PFSK-1 (cell line): ENCODE results near the gene HEXB.

ENCODE experiments used
- FOXP2 ChIP-seq: optimal IDR thresholded peaks from 2 replicates; pipeline ENCODE3; 2011; ENCODE audit warnings: borderline replicate concordance, control low read depth, inconsistent platforms; ENCODE audit not compliant: insufficient read depth; ENCODE audit errors: extremely low read length, extremely low read depth
- TAF1 ChIP-seq: IDR thresholded peaks from 2 replicates; pipeline ENCODE4 v1.6.1; 2012; ENCODE audit warnings: low read length, control low read depth, borderline replicate concordance; ENCODE audit not compliant: insufficient read depth
- TF ChIP-seq, protein P1 (sequence below), 2 experiments: IDR thresholded peaks; 2 replicates each; pipeline versions ENCODE4 v1.6.1 to v1.8.0; 2011 to 2012; ENCODE audit warnings: low read depth in 2 of 2, low read length in 2 of 2, control low read depth in 1 of 2, inconsistent platforms in 1 of 2, mild to moderate bottlenecking in 1 of 2, moderate library complexity in 1 of 2; ENCODE audit not compliant: insufficient read depth in 1 of 2

DNA sequence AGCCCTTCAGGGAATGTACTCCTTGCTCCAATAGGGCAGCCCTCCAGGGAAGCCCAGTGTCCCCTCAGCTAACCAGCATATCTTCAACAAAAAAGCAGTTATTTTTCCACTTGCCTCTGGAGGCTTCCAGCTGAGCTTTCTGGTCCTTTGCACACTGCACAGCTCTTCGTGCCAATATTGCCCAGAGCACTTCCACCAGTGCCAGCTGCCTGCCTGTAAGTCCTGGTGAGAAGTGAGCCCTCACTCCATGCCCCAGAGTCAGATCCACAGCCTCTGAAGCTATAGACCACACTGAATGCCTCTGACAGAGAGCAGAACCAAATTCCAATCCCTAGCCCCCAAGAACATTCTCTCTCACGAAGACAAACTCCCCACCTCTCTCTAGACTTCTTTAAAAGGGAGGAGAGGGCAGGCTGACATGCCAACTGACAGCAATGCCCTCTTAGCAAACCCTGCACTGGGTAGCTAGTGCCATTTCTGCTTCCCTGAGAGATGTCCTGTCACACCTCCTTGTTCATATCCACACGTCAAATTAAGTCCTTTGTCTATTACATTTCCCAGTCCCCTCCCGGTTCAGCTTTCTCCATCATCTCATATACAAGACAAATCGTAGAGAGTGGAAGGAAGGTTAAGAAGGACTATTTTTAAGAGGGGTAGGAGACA lies 12.7 kb upstream of the HEXB start:
- TF ChIP-seq TAF1 (no peak), FOXP2 (no peak)
- TF ChIP-seq, protein P1, sequence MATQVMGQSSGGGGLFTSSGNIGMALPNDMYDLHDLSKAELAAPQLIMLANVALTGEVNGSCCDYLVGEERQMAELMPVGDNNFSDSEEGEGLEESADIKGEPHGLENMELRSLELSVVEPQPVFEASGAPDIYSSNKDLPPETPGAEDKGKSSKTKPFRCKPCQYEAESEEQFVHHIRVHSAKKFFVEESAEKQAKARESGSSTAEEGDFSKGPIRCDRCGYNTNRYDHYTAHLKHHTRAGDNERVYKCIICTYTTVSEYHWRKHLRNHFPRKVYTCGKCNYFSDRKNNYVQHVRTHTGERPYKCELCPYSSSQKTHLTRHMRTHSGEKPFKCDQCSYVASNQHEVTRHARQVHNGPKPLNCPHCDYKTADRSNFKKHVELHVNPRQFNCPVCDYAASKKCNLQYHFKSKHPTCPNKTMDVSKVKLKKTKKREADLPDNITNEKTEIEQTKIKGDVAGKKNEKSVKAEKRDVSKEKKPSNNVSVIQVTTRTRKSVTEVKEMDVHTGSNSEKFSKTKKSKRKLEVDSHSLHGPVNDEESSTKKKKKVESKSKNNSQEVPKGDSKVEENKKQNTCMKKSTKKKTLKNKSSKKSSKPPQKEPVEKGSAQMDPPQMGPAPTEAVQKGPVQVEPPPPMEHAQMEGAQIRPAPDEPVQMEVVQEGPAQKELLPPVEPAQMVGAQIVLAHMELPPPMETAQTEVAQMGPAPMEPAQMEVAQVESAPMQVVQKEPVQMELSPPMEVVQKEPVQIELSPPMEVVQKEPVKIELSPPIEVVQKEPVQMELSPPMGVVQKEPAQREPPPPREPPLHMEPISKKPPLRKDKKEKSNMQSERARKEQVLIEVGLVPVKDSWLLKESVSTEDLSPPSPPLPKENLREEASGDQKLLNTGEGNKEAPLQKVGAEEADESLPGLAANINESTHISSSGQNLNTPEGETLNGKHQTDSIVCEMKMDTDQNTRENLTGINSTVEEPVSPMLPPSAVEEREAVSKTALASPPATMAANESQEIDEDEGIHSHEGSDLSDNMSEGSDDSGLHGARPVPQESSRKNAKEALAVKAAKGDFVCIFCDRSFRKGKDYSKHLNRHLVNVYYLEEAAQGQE (IDR thresholded peaks at IDR 0.05; ENCODE audit: insufficient read depth in 1 of 2, low read depth in 2 of 2, low read length in 2 of 2): no peak
